ENCODE data around the gene DUOX2. TPM values are rescaled to one million over a fixed set of nuclear protein-coding genes. Genes with fewer than 3 reads are reported as not detected.

DUOX2 gene
- total and polyA plus RNA-seq, 2 of the 13 experiments (the other 11 are each of a cell fraction or from before 2014, with no cell fraction given): 0.08 TPM; not detected in 1

DNA sequence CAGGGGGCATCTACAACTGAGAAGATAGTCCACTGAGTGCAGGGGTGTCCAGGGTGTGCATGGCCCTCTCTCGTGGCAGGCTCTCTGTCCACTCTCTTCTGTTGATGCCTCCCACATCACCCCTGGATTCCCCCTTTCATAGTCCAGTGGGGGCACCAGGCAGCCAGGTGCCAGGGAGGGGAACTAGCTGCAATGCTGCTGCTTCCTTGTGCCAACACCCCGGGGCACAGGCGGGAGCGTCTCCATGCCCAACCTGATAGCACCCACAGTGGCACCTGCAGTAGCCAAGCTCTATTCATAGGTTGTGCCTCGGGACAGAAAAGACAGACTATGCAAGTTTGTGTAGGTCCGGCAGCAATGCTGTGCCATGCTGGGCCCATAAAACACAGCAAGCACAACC, 11.7 kb downstream of the DUOX2 start:
- no peak overlapping the region for H3K4me3 ChIP-seq (replicated peaks in 1 of 3; ENCODE audit: insufficient read depth in 1 of 3, low read depth in 2 of 3, low read length in 3 of 3)
- intact Hi-C loops (cut with micrococcal nuclease; ENCODE audit: unreplicated experiment) (no loop called here), in situ Hi-C loops (cut with HindIII; ENCODE audit: extremely low pct_ligation_motif_present, low pct_unique_long_range_greater_than_20kb) (no loop called here)
- BruUV-seq (replicated peaks): no TSS peak
- no peak for DNase-seq (ENCODE audit: low spot score)
- no peak for ATAC-seq
- no peaks in the 10 kb centered on the region for H3K9me3 ChIP-seq (ENCODE audit: low read length)
- TF ChIP-seq ATF7-NPFF (CRISPR knock-in tag; IDR thresholded peaks at IDR 0.05; ENCODE audit: low read depth) (no peak), SP5 (CRISPR knock-in tag; IDR thresholded peaks at IDR 0.05; ENCODE audit: borderline replicate concordance, low read depth) (no peak), TSC22D2 (CRISPR knock-in tag; IDR thresholded peaks at IDR 0.05; ENCODE audit: borderline replicate concordance) (no peak), HOXD1 (CRISPR knock-in tag; IDR thresholded peaks at IDR 0.05) (no peak), DMAP1 (CRISPR knock-in tag; IDR thresholded peaks at IDR 0.05) (no peak), ZNF12 (CRISPR knock-in tag; IDR thresholded peaks at IDR 0.05) (no peak), FIP1L1 (IDR thresholded peaks at IDR 0.05; ENCODE audit: borderline replicate concordance, insufficient read depth, low read depth, low read length) (no peak), ZNF251 (CRISPR knock-in tag; IDR thresholded peaks at IDR 0.05) (no peak), ZNF572 (CRISPR knock-in tag; IDR thresholded peaks at IDR 0.05) (no peak), ZSCAN30 (CRISPR knock-in tag; IDR thresholded peaks at IDR 0.05) (no peak), ZSCAN29 (CRISPR knock-in tag; conservative IDR thresholded peaks at IDR 0.05) (no peak)
- TF ChIP-seq, protein P1, sequence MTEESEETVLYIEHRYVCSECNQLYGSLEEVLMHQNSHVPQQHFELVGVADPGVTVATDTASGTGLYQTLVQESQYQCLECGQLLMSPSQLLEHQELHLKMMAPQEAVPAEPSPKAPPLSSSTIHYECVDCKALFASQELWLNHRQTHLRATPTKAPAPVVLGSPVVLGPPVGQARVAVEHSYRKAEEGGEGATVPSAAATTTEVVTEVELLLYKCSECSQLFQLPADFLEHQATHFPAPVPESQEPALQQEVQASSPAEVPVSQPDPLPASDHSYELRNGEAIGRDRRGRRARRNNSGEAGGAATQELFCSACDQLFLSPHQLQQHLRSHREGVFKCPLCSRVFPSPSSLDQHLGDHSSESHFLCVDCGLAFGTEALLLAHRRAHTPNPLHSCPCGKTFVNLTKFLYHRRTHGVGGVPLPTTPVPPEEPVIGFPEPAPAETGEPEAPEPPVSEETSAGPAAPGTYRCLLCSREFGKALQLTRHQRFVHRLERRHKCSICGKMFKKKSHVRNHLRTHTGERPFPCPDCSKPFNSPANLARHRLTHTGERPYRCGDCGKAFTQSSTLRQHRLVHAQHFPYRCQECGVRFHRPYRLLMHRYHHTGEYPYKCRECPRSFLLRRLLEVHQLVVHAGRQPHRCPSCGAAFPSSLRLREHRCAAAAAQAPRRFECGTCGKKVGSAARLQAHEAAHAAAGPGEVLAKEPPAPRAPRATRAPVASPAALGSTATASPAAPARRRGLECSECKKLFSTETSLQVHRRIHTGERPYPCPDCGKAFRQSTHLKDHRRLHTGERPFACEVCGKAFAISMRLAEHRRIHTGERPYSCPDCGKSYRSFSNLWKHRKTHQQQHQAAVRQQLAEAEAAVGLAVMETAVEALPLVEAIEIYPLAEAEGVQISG (CRISPR knock-in tag; IDR thresholded peaks at IDR 0.05): no peak
- TF ChIP-seq, protein P2, sequence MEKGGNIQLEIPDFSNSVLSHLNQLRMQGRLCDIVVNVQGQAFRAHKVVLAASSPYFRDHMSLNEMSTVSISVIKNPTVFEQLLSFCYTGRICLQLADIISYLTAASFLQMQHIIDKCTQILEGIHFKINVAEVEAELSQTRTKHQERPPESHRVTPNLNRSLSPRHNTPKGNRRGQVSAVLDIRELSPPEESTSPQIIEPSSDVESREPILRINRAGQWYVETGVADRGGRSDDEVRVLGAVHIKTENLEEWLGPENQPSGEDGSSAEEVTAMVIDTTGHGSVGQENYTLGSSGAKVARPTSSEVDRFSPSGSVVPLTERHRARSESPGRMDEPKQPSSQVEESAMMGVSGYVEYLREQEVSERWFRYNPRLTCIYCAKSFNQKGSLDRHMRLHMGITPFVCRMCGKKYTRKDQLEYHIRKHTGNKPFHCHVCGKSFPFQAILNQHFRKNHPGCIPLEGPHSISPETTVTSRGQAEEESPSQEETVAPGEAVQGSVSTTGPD (CRISPR knock-in tag; IDR thresholded peaks at IDR 0.05): no peak
- TF ChIP-seq, protein P3, sequence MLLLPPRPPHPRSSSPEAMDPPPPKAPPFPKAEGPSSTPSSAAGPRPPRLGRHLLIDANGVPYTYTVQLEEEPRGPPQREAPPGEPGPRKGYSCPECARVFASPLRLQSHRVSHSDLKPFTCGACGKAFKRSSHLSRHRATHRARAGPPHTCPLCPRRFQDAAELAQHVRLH (CRISPR knock-in tag; IDR thresholded peaks at IDR 0.05; ENCODE audit: borderline replicate concordance, low read depth): no peak
- TF ChIP-seq, protein P4, sequence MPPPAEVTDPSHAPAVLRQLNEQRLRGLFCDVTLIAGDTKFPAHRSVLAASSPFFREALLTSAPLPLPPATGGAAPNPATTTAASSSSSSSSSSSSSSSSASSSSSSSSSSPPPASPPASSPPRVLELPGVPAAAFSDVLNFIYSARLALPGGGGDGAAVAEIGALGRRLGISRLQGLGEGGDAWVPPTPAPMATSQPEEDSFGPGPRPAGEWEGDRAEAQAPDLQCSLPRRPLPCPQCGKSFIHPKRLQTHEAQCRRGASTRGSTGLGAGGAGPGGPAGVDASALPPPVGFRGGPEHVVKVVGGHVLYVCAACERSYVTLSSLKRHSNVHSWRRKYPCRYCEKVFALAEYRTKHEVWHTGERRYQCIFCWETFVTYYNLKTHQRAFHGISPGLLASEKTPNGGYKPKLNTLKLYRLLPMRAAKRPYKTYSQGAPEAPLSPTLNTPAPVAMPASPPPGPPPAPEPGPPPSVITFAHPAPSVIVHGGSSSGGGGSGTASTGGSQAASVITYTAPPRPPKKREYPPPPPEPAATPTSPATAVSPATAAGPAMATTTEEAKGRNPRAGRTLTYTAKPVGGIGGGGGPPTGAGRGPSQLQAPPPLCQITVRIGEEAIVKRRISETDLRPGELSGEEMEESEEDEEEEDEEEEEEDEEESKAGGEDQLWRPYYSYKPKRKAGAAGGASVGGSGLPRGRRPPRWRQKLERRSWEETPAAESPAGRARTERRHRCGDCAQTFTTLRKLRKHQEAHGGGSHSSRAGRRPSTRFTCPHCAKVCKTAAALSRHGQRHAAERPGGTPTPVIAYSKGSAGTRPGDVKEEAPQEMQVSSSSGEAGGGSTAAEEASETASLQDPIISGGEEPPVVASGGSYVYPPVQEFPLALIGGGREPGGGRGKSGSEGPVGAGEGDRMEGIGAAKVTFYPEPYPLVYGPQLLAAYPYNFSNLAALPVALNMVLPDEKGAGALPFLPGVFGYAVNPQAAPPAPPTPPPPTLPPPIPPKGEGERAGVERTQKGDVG (CRISPR knock-in tag; IDR thresholded peaks at IDR 0.05; ENCODE audit: borderline replicate concordance): no peak
- no peak overlapping the region for H3K27ac ChIP-seq (ENCODE audit: extremely low read length, insufficient read depth, low read length)
- H3K4me2 ChIP-seq (ENCODE audit: low read depth, low read length): no peak overlapping the region
- no peak overlapping the region for H2AFZ ChIP-seq (ENCODE audit: low read length)
- ChIA-PET CTCF (ENCODE audit: low intra/inter-chr PET ratio, low total read pairs) (no interaction called here), POLR2A (no interaction called here)
- H3K9ac ChIP-seq (ENCODE audit: insufficient read depth, low read depth, low read length): no peak overlapping the region
- no peaks in the 10 kb centered on the region for H3K79me2 ChIP-seq (ENCODE audit: insufficient read depth, low read length)
- no peaks in the 10 kb centered on the region for H4K20me1 ChIP-seq (ENCODE audit: insufficient read depth, low read length)
- H3K36me3 ChIP-seq (replicated peaks in 1 of 2; ENCODE audit: control insufficient read depth in 1 of 2, insufficient read depth in 2 of 2, low read length in 2 of 2): no peaks in the 10 kb centered on the region
- WGBS (ENCODE audit: low lambda C conversion rate): 30% methylated on average over 3 of the region's 6 CpGs
- H3K4me1 ChIP-seq (ENCODE audit: insufficient read depth, low read length): no peaks in the 10 kb centered on the region
- H3K27me3 ChIP-seq (ENCODE audit: control insufficient read depth in 1 of 2, insufficient read depth in 2 of 2, low read length in 2 of 2): peaks cover 5 to 33% of the 10 kb centered on the region in 2 experiments
- FAIRE-seq: no peak
